Thyroid gland (tissue), 4 donors: ENCODE results near the gene RXRB.

Experiments
- CTCF ChIP-seq, 6 experiments: fragments of 200-600 bp in 3 of 6; fragments of 450-650 bp in 3 of 6; sonication (generic) in 3 of 6; IDR thresholded peaks; one replicate each; pipeline ENCODE4 v1.5.1; 2016 to 2019; ENCODE audit warnings: antibody characterized with exemption in 6 of 6, mild to moderate bottlenecking in 2 of 6, inconsistent platforms in 1 of 6, moderate library complexity in 1 of 6
- POLR2A ChIP-seq, 2 donors: fragments of 450-650 bp; IDR thresholded peaks; one replicate each; pipeline ENCODE4 v1.6.1; 2017; ENCODE audit warnings: antibody characterized with exemption in 2 of 2, mild to moderate bottlenecking in 2 of 2, moderate library complexity in 1 of 2

- TF ChIP-seq CTCF (IDR thresholded peaks at IDR 0.05) (no peak), POLR2A (IDR thresholded peaks at IDR 0.05) (no peak)
These were observed 7.2 kb upstream of the RXRB start for GRCh38 chr6:33207552-33208090.
